22Rv1 (cell line): Measurements from ENCODE around the gene FBL.
"Not testable (repeated sequence)": the region's sequence is repeated elsewhere in the genome, so short reads cannot be mapped to it uniquely, and the experiment has no call there.

ENCODE experiments used
- H3K27ac ChIP-seq: fragments of 450-650 bp; 2 replicates; pipeline ENCODE4 v1.5.1; 2017
- ZFX ChIP-seq: fragments of 450-650 bp; IDR thresholded peaks from 2 replicates; pipeline ENCODE4 v1.6.1; 2017; ENCODE audit warnings: antibody characterized with exemption, borderline replicate concordance
- TF ChIP-seq, protein P1 (sequence below): fragments of 450-650 bp; IDR thresholded peaks from 2 replicates; pipeline ENCODE4 v1.5.1; 2017; ENCODE audit warnings: mild to moderate bottlenecking

The FBL gene

DNA sequence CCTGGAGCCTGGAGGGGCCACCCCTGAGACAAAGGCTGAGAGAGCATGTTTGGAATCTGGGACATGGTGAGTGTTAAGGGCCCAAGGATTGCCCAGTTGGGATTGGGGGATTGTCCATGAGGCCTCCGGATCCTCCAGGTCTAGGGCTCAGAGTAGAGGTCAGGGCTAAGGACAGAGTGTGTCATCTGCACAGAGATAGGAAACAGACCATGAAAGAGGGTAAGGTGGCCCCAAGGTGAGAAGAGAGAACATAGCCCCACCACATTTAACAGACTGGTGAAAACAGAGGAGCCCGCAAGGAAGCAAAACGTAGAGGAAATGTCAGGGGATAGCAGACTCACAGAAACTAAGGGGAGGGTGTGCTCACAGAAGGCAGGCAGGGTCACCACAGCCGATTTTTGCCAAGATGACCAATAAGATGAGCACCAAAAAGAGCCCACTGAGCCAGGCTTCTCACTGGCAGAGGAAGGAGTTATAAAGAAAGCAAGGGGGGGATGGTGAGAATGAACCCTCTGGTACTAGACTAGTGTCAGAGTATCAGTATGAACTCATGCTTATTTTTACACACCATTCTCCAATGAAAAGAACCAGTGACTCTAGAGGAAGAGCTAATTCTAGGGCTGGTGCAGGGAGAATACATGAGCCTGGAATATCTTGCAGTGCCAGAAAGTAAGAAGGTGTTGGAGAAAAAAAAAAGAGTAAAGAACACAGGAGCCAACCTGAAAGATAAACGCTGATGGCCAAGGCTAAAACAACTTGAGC, 29.7 kb downstream of the FBL start:
- no peak for TF ChIP-seq ZFX
- TF ChIP-seq, protein P1, sequence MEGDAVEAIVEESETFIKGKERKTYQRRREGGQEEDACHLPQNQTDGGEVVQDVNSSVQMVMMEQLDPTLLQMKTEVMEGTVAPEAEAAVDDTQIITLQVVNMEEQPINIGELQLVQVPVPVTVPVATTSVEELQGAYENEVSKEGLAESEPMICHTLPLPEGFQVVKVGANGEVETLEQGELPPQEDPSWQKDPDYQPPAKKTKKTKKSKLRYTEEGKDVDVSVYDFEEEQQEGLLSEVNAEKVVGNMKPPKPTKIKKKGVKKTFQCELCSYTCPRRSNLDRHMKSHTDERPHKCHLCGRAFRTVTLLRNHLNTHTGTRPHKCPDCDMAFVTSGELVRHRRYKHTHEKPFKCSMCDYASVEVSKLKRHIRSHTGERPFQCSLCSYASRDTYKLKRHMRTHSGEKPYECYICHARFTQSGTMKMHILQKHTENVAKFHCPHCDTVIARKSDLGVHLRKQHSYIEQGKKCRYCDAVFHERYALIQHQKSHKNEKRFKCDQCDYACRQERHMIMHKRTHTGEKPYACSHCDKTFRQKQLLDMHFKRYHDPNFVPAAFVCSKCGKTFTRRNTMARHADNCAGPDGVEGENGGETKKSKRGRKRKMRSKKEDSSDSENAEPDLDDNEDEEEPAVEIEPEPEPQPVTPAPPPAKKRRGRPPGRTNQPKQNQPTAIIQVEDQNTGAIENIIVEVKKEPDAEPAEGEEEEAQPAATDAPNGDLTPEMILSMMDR = no peak
- no peak overlapping the region for H3K27ac ChIP-seq

DNA sequence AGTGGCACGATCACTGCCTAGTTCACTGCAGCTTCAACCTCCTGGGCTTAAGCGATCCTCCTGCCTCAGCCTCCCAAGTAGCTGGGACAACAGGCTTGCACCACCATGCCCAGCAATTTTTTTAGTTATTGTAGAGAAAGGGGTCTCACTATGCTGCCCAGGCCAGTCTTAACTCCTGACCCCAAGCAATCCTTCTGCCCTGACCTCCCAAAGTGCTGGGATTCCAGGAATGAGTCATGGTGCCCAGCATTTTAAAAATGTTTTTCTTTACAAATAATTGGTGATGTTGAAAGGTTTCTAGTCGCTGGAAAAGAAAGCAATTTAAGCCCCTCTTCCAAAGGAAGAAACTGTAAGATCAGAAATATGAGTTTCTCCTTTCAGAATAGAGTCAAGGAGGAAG, 31.6 kb downstream of the FBL start:
- no peak overlapping the region for H3K27ac ChIP-seq
- no peak for TF ChIP-seq ZFX
- TF ChIP-seq, protein P1 = no peak

DNA sequence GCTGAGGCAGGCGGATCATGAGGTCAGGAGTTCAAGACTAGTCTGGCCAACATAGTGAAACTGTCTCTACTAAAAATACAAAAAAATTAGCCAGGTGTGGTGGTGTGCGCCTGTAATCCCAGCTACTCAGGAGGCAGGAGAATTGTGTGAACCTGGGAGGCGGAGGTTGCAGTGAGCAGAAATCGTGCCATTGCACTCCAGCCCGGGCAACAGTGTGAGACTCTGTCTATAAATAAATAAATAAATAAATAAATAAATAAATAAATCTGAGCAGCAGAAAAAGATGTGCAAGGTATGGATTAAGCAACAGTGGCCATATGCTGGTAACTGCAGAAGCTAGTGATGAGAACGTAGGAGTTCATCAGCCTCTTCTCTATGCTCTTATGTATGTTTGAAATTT, 32.1 kb downstream of the FBL start:
- H3K27ac ChIP-seq = not testable (repeated sequence)

DNA sequence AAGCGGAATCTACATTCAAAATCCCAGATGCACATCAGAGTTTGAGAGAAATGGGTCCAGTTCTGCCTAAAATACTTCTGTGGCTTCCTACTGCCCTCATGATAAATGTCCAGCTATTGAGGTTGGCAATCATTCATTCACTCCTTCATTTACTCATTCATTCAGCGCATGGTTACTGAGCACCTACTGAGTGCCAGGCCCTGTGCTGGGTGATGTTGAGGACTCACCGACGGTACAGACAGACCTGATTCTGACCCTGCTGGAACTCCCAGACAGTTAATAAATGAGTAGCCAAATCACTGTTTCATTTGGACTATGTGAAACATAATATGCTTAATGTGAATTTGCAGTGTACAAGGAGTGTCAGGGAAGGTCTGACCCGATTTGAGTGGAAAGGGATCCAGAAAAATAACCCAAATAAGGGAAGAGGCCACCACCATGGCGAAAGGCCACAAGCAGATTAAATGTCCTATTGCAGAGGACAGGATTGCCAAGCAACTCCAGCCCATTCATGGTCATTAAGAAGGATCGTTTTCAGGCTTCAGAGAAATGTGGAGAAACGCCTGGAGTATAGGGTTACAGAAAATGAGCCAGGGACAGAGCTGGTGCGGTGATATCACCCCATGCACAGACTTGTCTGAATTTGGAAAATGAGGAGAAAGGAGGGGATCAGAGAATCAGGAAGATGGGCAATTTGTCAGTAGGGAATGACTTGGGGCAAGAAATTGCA, 32.8 kb downstream of the FBL start:
- H3K27ac ChIP-seq = no peak overlapping the region
- TF ChIP-seq ZFX = no peak
- TF ChIP-seq, protein P1 = no peak

DNA sequence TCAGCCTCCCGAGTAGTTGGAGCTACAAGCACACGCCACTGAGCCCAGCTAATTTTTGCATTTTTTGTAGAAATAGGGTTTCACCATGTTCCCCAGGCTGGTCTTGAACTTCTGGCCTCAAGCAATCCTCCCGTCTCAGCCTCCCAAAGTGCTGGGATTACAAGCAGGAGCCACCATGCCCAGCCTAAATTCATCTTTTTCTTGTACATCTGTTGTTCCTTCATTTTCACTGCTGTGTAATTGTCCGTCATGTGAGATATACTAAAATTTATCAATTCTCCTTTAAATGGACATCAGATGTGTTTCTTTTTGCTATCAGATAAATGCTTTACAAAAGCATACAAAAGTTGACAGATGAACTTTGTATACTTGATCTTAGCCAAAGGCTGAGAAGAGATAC, 35.1 kb downstream of the FBL start:
- H3K27ac ChIP-seq = no peak overlapping the region
- TF ChIP-seq, protein P1 = no peak
- no peak for TF ChIP-seq ZFX

DNA sequence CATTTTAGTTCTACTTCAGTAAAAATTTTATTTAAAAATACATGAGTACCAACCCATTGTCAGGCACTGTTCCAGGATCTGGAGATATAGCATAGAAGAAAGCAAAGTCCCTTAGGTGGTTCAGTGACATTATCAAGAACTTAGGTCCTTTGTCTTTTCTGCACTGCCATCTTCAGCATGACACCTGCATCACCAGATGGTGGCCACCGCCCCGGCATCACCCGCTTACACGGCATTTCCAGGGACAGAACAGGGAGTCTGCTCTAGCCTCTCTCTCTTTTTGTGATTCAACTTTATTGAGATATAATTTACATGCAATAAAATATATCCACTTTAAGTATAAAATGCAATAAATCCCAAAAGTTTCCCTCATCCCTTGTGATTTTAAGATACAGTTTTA, 35.8 kb downstream of the FBL start:
- no peak for TF ChIP-seq ZFX
- TF ChIP-seq, protein P1 = no peak

DNA sequence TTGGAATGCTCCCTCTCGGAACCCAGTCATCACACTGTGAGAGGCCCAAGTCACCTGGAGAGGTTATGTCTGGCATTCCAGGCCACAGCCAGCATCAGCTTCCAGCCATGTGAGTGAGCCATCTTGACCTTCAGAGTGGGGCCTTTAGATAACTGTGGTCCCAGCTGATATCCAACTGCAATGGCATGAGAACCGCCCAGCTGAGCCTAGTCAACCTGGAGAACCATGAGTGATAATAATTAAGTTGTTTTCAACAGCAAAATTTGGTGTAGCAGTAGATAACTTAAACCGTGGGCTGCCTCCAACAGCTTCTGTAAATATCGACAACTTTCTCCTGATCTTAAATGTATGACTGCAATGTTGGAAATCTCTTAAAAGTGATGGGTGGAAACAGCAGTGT, 36.8 kb downstream of the FBL start:
- TF ChIP-seq, protein P1 = no peak
- no peak for TF ChIP-seq ZFX
- H3K27ac ChIP-seq = no peak overlapping the region

More for the DNA sequence above, 35.8 kb downstream of the FBL start:
- H3K27ac ChIP-seq = no peak overlapping the region

DNA sequence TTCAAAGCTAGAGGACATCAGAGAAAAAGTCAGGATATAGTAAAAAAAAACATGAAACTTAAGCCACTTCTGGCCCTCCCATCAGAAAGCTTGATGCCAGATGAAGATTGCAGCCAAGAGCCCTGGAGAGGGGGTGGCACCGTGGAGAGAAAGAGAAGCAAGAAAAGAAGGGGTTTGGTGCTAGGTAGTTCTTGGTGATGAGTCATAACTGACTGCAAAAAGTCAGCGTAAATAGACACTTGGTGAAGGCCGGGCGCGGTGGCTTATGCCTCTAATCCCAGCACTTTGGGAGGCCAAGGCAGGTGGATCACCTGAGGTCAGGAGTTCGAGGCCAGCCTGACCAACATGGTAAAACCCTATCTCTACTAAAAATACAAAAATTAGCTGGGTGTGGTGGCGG, 37.5 kb downstream of the FBL start:
- not testable (repeated sequence) for H3K27ac ChIP-seq
